Liver (tissue), 3 donors: ENCODE results near the gene LRRC37A.
"Not testable (repeated sequence)": the region's sequence is repeated elsewhere in the genome, so short reads cannot be mapped to it uniquely, and the experiment has no call there.

Source experiments
- ATF3 ChIP-seq: IDR thresholded peaks from 2 replicates; pipeline ENCODE4 v1.6.1; 2016; ENCODE audit warnings: antibody characterized with exemption
- CTCF ChIP-seq: fragments of 150-350 bp; IDR thresholded peaks from 2 replicates; pipeline ENCODE4 v1.5.1; 2017; ENCODE audit warnings: improper control_type of control experiment, low read depth, low read length; ENCODE audit not compliant: missing input control
- EGR1 ChIP-seq, 2 donors: IDR thresholded peaks; 2 replicates each; pipeline ENCODE4 v1.6.1; 2016 to 2018; ENCODE audit warnings: antibody characterized with exemption in 2 of 2, low read depth in 2 of 2
- FOXA1 ChIP-seq: IDR thresholded peaks from 2 replicates; pipeline ENCODE4 v1.6.1; 2016; ENCODE audit warnings: antibody characterized with exemption
- HNF4A ChIP-seq, 2 donors: conservative IDR thresholded peaks; 2 replicates each; pipeline ENCODE4 v1.6.1; 2016; ENCODE audit warnings: antibody characterized with exemption in 2 of 2, mild to moderate bottlenecking in 2 of 2
- JUND ChIP-seq, 2 donors: IDR thresholded peaks; 2 replicates each; pipeline ENCODE4 v1.6.1; 2016; ENCODE audit warnings: antibody characterized with exemption in 2 of 2
- MAX ChIP-seq: IDR thresholded peaks from 2 replicates; pipeline ENCODE4 v1.6.1; 2016; ENCODE audit warnings: antibody characterized with exemption
- RAD21 ChIP-seq, 2 donors: IDR thresholded peaks; 2 replicates each; pipeline ENCODE4 v1.6.1; 2016; ENCODE audit warnings: antibody characterized with exemption in 2 of 2, mild to moderate bottlenecking in 2 of 2
- REST ChIP-seq: IDR thresholded peaks from 2 replicates; pipeline ENCODE4 v1.6.1; 2016; ENCODE audit warnings: antibody characterized with exemption, mild to moderate bottlenecking
- RXRA ChIP-seq, 2 donors: IDR thresholded peaks; 2 replicates each; pipeline ENCODE4 v1.6.1; 2017 to 2018; ENCODE audit warnings: antibody characterized with exemption in 2 of 2, mild to moderate bottlenecking in 1 of 2
- SP1 ChIP-seq: IDR thresholded peaks from 2 replicates; pipeline ENCODE4 v1.6.1; 2018; ENCODE audit warnings: antibody characterized with exemption, mild to moderate bottlenecking
- TAF1 ChIP-seq: conservative IDR thresholded peaks from 2 replicates; pipeline ENCODE4 v1.6.1; 2016; ENCODE audit warnings: antibody characterized with exemption, mild to moderate bottlenecking
- ZBTB33 ChIP-seq: IDR thresholded peaks from 2 replicates; pipeline ENCODE4 v1.6.1; 2016; ENCODE audit warnings: antibody characterized with exemption
- donor health status: healthy.
- donor health status: healthy.

- TF ChIP-seq CTCF; ATF3; TAF1; ZBTB33; JUND (IDR thresholded peaks at IDR 0.05); RAD21 (IDR thresholded peaks at IDR 0.05); MAX; EGR1 (IDR thresholded peaks at IDR 0.05; ENCODE audit: low read depth in 2 of 2); REST; HNF4A (conservative IDR thresholded peaks at IDR 0.05); RXRA (IDR thresholded peaks at IDR 0.05); SP1; FOXA1: not testable (repeated sequence)
Observed at GRCh38 chr17:46249153-46249552, 45.8 kb upstream of the LRRC37A start.
